C4-2B (cell line): ENCODE measurements around the gene ROR2.

Experiments
- CTCF ChIP-seq: fragments of 450-650 bp; conservative IDR thresholded peaks from 2 replicates; pipeline ENCODE4 v1.5.1; 2017; ENCODE audit warnings: mild to moderate bottlenecking
- ZFX ChIP-seq: fragments of 450-650 bp; IDR thresholded peaks from 2 replicates; pipeline ENCODE4 v1.6.1; 2017

GRCh38 chr9:91946196-91946595 lies 3.8 kb downstream of the ROR2 start:
- TF ChIP-seq CTCF (no peak), ZFX (no peak)
